ENCODE results near the gene PSMC5.
A peak's percentile ranks its signal among the peaks of the same experiment; 100 is the strongest.

The PSMC5 gene

DNA sequence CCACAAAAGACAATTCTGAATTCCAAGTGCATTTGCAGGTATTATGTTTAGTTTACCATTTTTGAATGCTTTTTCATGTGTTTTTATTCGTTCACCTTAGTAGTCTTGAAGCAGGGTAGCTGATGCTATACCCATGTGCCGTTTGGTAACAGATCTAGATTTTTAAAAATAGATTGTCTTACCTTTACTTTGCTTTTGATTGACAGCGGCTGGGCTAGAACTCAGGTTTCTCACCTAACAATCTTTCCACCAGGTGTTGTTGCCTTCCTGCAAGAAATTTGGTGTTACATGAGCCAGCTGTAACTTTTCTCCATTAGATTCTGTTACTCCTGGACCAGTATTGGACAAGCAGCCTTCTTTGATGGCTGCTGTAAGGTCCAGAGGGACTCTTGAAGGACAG is 1.7 kb downstream of the PSMC5 start:
- H3K27me3 Mint-ChIP-seq (ENCODE audit: low read depth), result no peaks in the 10 kb centered on the region
- peaks cover 51% of the 10 kb centered on the region for H3K4me1 Mint-ChIP-seq (ENCODE audit: low read depth)
- peaks cover 73% of the 10 kb centered on the region for H3K36me3 Mint-ChIP-seq (ENCODE audit: low read depth)
- DNase-seq (ENCODE audit: low spot score), result no peak
- peak overlapping the region; percentile 97 for H3K4me3 Mint-ChIP-seq
- no peaks in the 10 kb centered on the region for H3K9me3 Mint-ChIP-seq
- no peak overlapping the region for H3K27ac Mint-ChIP-seq

DNA sequence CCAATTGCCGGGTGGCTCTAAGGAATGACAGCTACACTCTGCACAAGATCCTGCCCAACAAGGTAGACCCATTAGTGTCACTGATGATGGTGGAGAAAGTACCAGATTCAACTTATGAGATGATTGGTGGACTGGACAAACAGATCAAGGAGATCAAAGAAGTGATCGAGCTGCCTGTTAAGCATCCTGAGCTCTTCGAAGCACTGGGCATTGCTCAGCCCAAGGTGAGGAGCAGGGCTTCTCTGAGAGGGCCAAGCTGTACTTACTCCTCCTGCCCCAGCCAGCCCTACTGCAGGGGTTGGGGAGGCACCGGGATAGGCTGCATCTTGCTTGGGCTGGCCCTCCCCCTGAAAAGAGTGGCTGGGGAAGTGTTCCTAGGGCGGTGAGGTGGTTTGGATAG is 3.0 kb downstream of the PSMC5 start:
- DNase-seq (ENCODE audit: low spot score), result no peak
- H3K27me3 Mint-ChIP-seq (ENCODE audit: low read depth), result no peaks in the 10 kb centered on the region
- H3K4me1 Mint-ChIP-seq (ENCODE audit: low read depth), result peaks cover 51% of the 10 kb centered on the region
- peaks cover 71% of the 10 kb centered on the region for H3K36me3 Mint-ChIP-seq (ENCODE audit: low read depth)
- H3K9me3 Mint-ChIP-seq, result no peaks in the 10 kb centered on the region
- no peak overlapping the region for H3K4me3 Mint-ChIP-seq
- H3K27ac Mint-ChIP-seq, result no peak overlapping the region

- peak overlapping the region; percentile 70 for H3K27ac Mint-ChIP-seq
- H3K4me3 Mint-ChIP-seq, result no peak overlapping the region
- H3K36me3 Mint-ChIP-seq (ENCODE audit: low read depth), result peaks cover 75% of the 10 kb centered on the region
- DNase-seq (ENCODE audit: low spot score), result no peak
- H3K27me3 Mint-ChIP-seq (ENCODE audit: low read depth), result no peaks in the 10 kb centered on the region
- no peaks in the 10 kb centered on the region for H3K9me3 Mint-ChIP-seq
- H3K4me1 Mint-ChIP-seq (ENCODE audit: low read depth), result peaks cover 45% of the 10 kb centered on the region
Observed at GRCh38 chr17:63830904-63831491, 3.8 kb downstream of the PSMC5 start.

DNA sequence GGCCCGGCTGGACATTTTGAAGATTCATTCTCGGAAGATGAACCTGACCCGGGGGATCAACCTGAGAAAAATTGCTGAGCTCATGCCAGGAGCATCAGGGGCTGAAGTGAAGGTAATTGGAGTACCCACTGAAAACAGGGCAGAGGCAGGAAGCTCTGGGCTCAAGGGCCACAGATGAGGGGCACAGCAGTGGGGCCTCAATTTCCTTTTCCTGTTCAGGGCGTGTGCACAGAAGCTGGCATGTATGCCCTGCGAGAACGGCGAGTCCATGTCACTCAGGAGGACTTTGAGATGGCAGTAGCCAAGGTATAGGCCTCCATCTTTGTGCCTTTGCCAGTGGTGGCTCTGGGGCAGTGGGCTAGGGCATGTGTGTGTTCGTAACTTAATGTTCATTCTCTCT is 4.3 kb downstream of the PSMC5 start:
- Mint-ChIP-seq H3K4me3 (no peak overlapping the region), H3K36me3 (ENCODE audit: low read depth) (peaks cover 72% of the 10 kb centered on the region), H3K9me3 (no peaks in the 10 kb centered on the region), H3K4me1 (ENCODE audit: low read depth) (peaks cover 41% of the 10 kb centered on the region), H3K27ac (peak overlapping the region; percentile 55), H3K27me3 (ENCODE audit: low read depth) (no peaks in the 10 kb centered on the region)
- no peak for DNase-seq (ENCODE audit: low spot score)

GRCh38 chr17:63832014-63832413 is 4.8 kb downstream of the PSMC5 start:
- Mint-ChIP-seq H3K27ac (no peak overlapping the region), H3K4me1 (ENCODE audit: low read depth) (peaks cover 41% of the 10 kb centered on the region), H3K36me3 (ENCODE audit: low read depth) (peaks cover 76% of the 10 kb centered on the region), H3K4me3 (no peak overlapping the region), H3K27me3 (ENCODE audit: low read depth) (no peaks in the 10 kb centered on the region), H3K9me3 (no peaks in the 10 kb centered on the region)
- DNase-seq (ENCODE audit: low spot score), result no peak

DNA sequence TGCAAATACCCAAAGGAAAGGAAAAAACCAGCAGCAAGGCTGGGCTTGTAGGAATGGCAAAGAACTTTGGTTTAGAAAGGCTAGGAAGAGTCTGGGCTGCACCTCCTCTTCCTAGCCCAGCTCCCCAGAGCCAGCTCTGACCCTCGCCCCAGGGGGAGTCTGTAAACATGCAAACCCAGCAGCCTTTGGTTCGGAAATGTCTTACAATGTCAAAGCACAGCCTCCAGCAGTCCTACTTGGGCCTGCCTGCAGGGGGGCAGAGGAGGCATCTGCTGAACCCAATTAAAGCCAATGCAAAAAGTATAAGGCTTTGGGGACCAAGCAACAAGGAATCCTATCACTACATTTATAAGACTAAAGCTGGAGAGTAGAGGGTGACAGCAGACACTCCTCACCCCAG is 5.2 kb downstream of the PSMC5 start:
- Mint-ChIP-seq H3K36me3 (ENCODE audit: low read depth) (peaks cover 78% of the 10 kb centered on the region), H3K4me3 (no peak overlapping the region), H3K4me1 (ENCODE audit: low read depth) (peaks cover 41% of the 10 kb centered on the region), H3K27ac (peak overlapping the region; percentile 8), H3K27me3 (ENCODE audit: low read depth) (no peaks in the 10 kb centered on the region), H3K9me3 (no peaks in the 10 kb centered on the region)
- no peak for DNase-seq (ENCODE audit: low spot score)

DNA sequence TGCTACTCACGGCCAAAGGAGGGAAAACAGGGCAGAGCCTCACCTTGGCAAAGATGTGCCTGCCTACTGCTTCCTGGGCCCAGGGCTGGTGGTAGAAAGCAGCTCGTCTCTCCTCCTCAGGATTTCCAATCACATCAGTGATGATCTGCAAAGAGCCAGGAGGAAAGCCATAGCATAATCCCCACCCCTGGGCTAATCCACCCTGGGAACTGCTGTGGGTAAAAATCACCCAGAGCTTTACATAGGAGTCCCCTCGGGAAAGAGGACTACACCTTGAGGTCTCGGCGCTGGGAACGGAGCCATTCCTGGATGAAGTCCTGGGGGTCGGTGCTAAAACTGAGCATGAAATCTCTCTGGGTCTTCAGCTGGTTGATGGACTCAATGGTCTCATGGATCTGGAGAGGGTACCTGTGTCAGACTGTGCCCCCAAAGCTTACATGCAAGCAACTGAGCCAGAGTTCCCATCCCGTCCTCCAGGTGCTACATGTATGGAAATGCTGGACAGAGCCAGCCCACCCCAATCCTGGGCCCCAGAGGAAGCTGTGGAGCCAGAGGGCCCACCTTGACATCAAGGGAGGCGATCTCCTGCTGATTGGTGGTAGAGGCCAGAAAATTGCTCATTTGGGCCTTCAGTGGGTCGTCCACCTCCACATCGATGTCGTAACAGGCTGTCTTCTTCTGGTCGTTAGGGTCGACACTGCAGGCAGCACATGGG is 6.0 kb downstream of the PSMC5 start:
- H3K9me3 Mint-ChIP-seq, result no peaks in the 10 kb centered on the region
- no peaks in the 10 kb centered on the region for H3K27me3 Mint-ChIP-seq (ENCODE audit: low read depth)
- H3K4me3 Mint-ChIP-seq, result no peak overlapping the region
- no peak for DNase-seq (ENCODE audit: low spot score)
- H3K36me3 Mint-ChIP-seq (ENCODE audit: low read depth), result peaks cover 75% of the 10 kb centered on the region
- H3K4me1 Mint-ChIP-seq (ENCODE audit: low read depth), result peaks cover 38% of the 10 kb centered on the region
- H3K27ac Mint-ChIP-seq, result no peak overlapping the region

DNA sequence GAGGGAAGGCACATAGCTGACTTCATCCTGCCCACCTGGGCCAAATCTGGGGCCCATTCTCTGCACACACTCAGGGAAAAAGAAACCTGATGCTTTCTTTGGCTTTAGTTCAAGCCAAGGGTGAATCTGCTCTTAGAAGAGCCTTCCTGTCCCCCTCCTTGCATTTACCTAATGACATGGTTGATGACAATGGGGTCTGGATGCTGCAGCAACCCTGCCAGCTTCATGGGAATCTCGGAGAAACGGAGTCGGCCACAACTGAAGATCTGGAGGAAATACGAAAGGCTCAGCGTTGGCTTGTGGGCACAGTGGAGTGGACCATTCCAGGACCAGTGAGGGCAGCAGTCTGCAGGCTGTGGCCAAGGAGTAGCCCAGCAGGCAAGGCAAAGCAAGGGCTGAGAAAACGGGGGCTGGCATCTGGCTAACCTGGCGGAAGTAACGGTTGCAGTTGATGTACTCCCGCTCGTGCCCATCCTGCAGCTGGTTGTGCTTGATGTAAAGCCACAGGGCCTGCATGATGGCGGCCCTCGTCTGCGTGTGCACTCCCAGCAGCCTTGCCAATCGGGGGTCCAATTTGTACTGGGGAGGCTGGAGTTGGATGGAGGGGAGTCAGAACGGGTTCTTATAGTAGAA is 6.6 kb downstream of the PSMC5 start:
- no peak overlapping the region for H3K4me3 Mint-ChIP-seq
- peaks cover 69% of the 10 kb centered on the region for H3K36me3 Mint-ChIP-seq (ENCODE audit: low read depth)
- H3K9me3 Mint-ChIP-seq, result no peaks in the 10 kb centered on the region
- H3K27ac Mint-ChIP-seq, result no peak overlapping the region
- H3K4me1 Mint-ChIP-seq (ENCODE audit: low read depth), result peaks cover 33% of the 10 kb centered on the region
- no peak for DNase-seq (ENCODE audit: low spot score)
- H3K27me3 Mint-ChIP-seq (ENCODE audit: low read depth), result no peaks in the 10 kb centered on the region

DNA sequence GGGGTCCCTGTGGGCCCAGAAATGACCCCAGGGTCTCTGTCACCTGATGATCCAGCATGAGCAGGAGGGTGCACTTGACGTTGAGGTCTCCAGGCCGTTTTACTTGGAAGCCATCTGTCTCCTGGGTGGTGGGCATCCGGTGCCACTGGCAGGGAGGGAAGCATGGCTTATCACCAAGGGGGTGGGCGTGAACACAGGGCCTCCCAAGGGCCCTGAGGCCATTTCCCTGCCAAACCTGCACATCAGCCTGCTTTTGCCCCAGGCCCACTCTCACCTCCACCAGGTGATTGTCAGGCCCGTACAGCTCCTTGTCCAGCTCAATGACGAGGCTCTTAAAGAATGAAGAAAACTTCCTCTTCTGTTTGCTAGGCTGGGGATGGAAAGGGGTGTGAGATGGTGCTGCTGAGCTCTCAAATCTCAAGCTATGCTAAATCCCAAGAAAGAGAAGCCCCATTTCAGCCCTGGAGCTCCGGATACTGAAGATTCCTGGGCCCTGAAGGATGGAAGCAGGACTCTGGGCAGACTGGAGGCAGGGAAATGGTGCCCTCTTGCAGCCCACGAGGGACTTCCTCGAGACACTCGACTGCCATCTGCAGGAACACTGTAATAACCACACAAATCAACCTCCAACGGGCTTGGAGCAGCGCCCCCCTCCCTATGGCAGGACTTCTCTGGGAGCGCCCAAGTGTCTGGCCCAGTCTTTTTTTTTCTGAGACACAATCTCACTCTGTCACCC is 7.4 kb downstream of the PSMC5 start:
- Mint-ChIP-seq H3K36me3 (ENCODE audit: low read depth) (peaks cover 63% of the 10 kb centered on the region), H3K27me3 (ENCODE audit: low read depth) (no peaks in the 10 kb centered on the region), H3K27ac (peak overlapping the region; percentile 67), H3K4me1 (ENCODE audit: low read depth) (peaks cover 32% of the 10 kb centered on the region), H3K4me3 (no peak overlapping the region), H3K9me3 (no peaks in the 10 kb centered on the region)
- peak; percentile 64 for DNase-seq (ENCODE audit: low spot score)

DNA sequence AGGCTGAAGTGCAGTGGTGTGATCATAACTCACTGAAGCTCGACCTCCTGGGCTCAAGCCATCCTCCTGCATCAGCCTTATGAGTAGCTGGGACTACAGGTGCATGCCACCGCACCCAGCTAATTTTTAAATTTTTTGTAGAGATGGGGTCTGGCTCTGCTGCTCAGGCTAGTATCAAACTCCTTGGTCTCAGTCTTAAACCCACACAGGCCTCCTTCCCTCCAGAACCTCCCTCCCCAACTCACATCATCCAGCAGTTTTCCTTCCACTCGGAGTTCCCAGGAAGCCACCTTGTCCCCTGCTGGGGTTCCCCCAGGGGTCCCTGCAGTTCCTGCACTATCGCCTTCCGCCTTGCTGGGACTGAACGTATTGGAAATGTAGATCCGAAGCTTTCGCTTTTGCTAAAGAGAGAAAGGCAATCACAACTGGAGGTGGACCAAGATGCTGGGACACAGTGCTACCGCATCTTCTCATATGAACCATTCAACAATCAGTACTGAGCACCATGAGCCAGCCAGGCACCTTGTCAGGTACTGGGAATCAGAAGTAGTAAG is 8.0 kb downstream of the PSMC5 start:
- no peak for DNase-seq (ENCODE audit: low spot score)
- Mint-ChIP-seq H3K27me3 (ENCODE audit: low read depth) (no peaks in the 10 kb centered on the region), H3K27ac (peak overlapping the region; percentile 77), H3K4me3 (no peak overlapping the region), H3K4me1 (ENCODE audit: low read depth) (peaks cover 26% of the 10 kb centered on the region), H3K36me3 (ENCODE audit: low read depth) (peaks cover 57% of the 10 kb centered on the region), H3K9me3 (no peaks in the 10 kb centered on the region)

GRCh38 chr17:63836811-63837210 is 9.6 kb downstream of the PSMC5 start:
- Mint-ChIP-seq H3K27ac (no peak overlapping the region), H3K4me1 (ENCODE audit: low read depth) (peaks cover 24% of the 10 kb centered on the region), H3K36me3 (ENCODE audit: low read depth) (peaks cover 48% of the 10 kb centered on the region), H3K27me3 (ENCODE audit: low read depth) (no peaks in the 10 kb centered on the region), H3K9me3 (no peaks in the 10 kb centered on the region), H3K4me3 (no peak overlapping the region)
- DNase-seq (ENCODE audit: low spot score), result no peak

DNA sequence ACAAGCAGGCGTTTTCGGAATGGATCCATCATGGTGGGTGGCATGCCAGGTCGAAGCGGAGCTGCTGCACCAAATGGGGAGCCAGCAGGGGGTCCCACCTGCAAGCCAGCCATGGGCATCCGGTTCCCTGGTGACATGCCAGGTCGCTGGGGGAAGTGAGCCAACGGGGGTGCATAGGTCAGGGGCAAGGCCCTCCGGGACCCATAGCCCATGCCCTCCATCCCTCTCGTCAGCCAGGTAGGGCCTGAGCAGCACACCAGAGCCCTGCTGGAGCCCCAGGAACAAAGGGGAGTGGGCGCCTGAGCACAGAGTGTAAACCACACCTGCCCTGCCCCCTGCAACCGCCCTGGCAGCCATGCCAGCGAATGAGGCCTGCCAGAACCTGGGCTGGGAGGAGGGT is 10.2 kb downstream of the PSMC5 start:
- Mint-ChIP-seq H3K4me3 (no peak overlapping the region), H3K4me1 (ENCODE audit: low read depth) (peaks cover 24% of the 10 kb centered on the region), H3K27me3 (ENCODE audit: low read depth) (no peaks in the 10 kb centered on the region), H3K36me3 (ENCODE audit: low read depth) (peaks cover 41% of the 10 kb centered on the region), H3K27ac (no peak overlapping the region), H3K9me3 (no peaks in the 10 kb centered on the region)
- DNase-seq (ENCODE audit: low spot score), result no peak

DNA sequence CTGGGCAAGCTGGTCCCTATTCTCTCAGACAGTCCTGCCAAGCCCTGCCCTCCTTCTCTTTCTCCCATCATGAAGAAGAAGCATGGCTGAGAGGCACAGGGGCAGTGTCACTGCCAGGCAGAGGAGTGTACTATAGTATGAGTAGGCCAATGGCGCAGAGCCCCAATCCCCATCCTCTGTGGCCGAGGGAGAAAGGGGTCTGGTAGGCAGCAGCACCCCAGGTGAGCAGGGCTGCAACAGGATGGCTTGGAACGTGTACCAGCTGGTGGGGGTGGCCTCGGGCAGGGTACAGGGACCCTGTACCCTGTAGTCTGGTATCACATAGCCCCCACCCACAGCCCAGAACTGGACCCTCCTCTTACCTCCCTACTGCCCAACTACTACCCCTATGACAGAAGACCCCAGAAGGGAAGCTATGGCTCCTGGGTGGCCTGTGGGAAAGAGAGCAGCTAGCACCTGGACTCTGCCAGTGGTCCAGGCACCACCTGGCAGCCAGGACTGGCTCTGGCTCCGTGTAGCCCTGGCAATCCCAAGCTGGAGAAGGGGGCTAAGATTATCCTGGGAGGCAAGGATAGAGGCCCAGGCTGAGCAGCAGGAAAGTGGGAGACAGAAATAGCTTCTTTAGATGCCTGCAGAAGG is 10.8 kb downstream of the PSMC5 start:
- no peak overlapping the region for H3K27ac Mint-ChIP-seq
- DNase-seq (ENCODE audit: low spot score), result no peak
- no peak overlapping the region for H3K4me3 Mint-ChIP-seq
- H3K36me3 Mint-ChIP-seq (ENCODE audit: low read depth), result peaks cover 41% of the 10 kb centered on the region
- no peaks in the 10 kb centered on the region for H3K27me3 Mint-ChIP-seq (ENCODE audit: low read depth)
- H3K9me3 Mint-ChIP-seq, result no peaks in the 10 kb centered on the region
- peaks cover 24% of the 10 kb centered on the region for H3K4me1 Mint-ChIP-seq (ENCODE audit: low read depth)

All from T-helper 2 cell treated with Interferon-gamma antibody and Interleukin-4, amounts not matched to agents 5 μg/mL and 100 μg/mL, for 36 hours (primary cell).